ENCODE results near the gene SOD1.

GRCh38 chr21:31614705-31615104, 44.8 kb upstream of the SOD1 start:
- TF ChIP-seq TARDBP (IDR thresholded peaks at IDR 0.05) (no peak), CTBP1 (IDR thresholded peaks at IDR 0.05; ENCODE audit: borderline replicate concordance) (no peak), ELF4 (IDR thresholded peaks at IDR 0.05) (no peak), FOXK2 (IDR thresholded peaks at IDR 0.05) (no peak), HDGF (IDR thresholded peaks at IDR 0.05; ENCODE audit: borderline replicate concordance) (no peak), LEF1 (IDR thresholded peaks at IDR 0.05; ENCODE audit: borderline replicate concordance) (no peak), FOXA1 (IDR thresholded peaks at IDR 0.05) (no peak), SP1 (IDR thresholded peaks at IDR 0.05) (no peak), BHLHE40 (IDR thresholded peaks at IDR 0.05; ENCODE audit: borderline replicate concordance) (no peak), FOXM1 (IDR thresholded peaks at IDR 0.05; ENCODE audit: borderline replicate concordance) (no peak), L3MBTL2 (conservative IDR thresholded peaks at IDR 0.05) (no peak), PKNOX1 (IDR thresholded peaks at IDR 0.05) (no peak)

Data from HEK293T (cell line).